ENCODE results near the gene RAET1L. TPM values are rescaled to one million over a fixed set of nuclear protein-coding genes. Genes with fewer than 3 reads are reported as not detected.

RAET1L gene
- total and polyA plus RNA-seq, 2 of the 4 experiments (the other 2 are of a cell fraction) = not detected

DNA sequence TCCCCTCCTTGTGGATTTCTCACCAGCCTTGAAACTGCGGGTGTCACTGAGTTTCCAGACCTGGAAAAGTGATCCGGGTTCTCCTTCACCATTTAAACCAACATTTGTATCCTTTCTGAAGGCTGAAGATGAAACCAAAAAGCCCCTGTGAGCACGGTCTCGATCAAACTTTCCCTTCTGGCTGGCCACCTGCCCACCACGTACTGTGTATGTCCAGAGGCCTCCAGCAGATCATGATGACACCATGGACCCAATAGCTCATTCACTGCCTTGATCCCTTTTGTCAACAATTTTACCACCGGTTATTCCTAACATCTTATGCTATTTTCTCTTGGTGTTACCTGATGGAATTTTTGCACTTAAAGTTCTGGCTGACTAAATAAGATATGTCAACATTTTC lies 46.0 kb downstream of the RAET1L start:
- Histone ChIP-seq H4K91ac (ENCODE audit: insufficient read depth, low read depth, low read length) (no peak overlapping the region), H3K18ac (ENCODE audit: low read depth, low read length) (no peak overlapping the region), H2BK5ac (ENCODE audit: low read depth, low read length, poor library complexity, severe bottlenecking) (no peak overlapping the region), H2BK20ac (ENCODE audit: low read depth, low read length) (no peak overlapping the region), H3K79me1 (ENCODE audit: low read depth in 1 of 2, low read length in 2 of 2) (no peaks in the 10 kb centered on the region), H3K56ac (ENCODE audit: extremely low read depth, insufficient read depth, low read length) (no peak overlapping the region), H3K27ac (ENCODE audit: insufficient read depth, low read length) (no peak overlapping the region), H3K4ac (ENCODE audit: low read depth, low read length) (no peak overlapping the region), H3K4me2 (ENCODE audit: low read depth, low read length) (no peak overlapping the region), H3K23ac (ENCODE audit: low read depth, low read length) (no peak overlapping the region), H3K4me1 (ENCODE audit: control insufficient read depth, insufficient read depth, low read length) (no peaks in the 10 kb centered on the region), H2BK120ac (ENCODE audit: low read depth, low read length) (no peak overlapping the region), H3K27me3 (ENCODE audit: control insufficient read depth, insufficient read depth, low read length) (peaks cover 51% of the 10 kb centered on the region), H3K9ac (ENCODE audit: low read depth, low read length) (no peak overlapping the region), H3K9me3 (ENCODE audit: control insufficient read depth, insufficient read depth, low read length) (0 out of 2 replicates have a peak, but pooled peaks cover 2% of the 10 kb centered on the region), H2AK5ac (ENCODE audit: low read depth, low read length) (no peak overlapping the region), H4K5ac (ENCODE audit: low read depth, low read length) (no peak overlapping the region), H2BK15ac (ENCODE audit: low read depth, low read length) (no peak overlapping the region), H3K9me1 (ENCODE audit: insufficient read depth, low read length) (no peaks in the 10 kb centered on the region), H2AK9ac (replicated peaks; ENCODE audit: low read depth, low read length, poor library complexity) (no peak overlapping the region), H4K20me1 (ENCODE audit: insufficient read depth, low read length) (no peaks in the 10 kb centered on the region), H4K8ac (ENCODE audit: low read depth in 2 of 2, low read length in 2 of 2) (no peak overlapping the region), H3K4me3 (ENCODE audit: insufficient read depth, low read depth, low read length) (no peak overlapping the region), H2AFZ (replicated peaks; ENCODE audit: low read length, poor library complexity) (no peak overlapping the region), H3K36me3 (ENCODE audit: control insufficient read depth, insufficient read depth, low read length) (no peaks in the 10 kb centered on the region), H3K14ac (replicated peaks; ENCODE audit: low read depth, low read length) (no peak overlapping the region)
- in situ Hi-C loops (cut with MboI; ENCODE audit: low sequenced_read_pairs) = no loop called here
- intact Hi-C loops (cut with micrococcal nuclease) = no loop called here
- dilution Hi-C loops (cut with HindIII; ENCODE audit: low sequenced_read_pairs, unreplicated experiment) = no loop called here
- DNase-seq = no peak
- no TSS peak for BruUV-seq (replicated peaks)
- CTCF ChIA-PET = no interaction called here
- 61% methylated on average over 2 of the region's 6 CpGs; no CpG with 5 or more reads in 1 of the 2 experiments for WGBS, 2 experiments (ENCODE audit: extremely low coverage in 2 of 2, insufficient read length in 1 of 2)
- TF ChIP-seq CEBPB (IDR thresholded peaks at IDR 0.05; ENCODE audit: low read depth, low read length) = no peak
- TF ChIP-seq MXI1 (IDR thresholded peaks at IDR 0.05; ENCODE audit: borderline replicate concordance, low read depth, low read length) = no peak
- TF ChIP-seq RFX5 (IDR thresholded peaks at IDR 0.05; ENCODE audit: low read depth, low read length) = no peak
- no peak for TF ChIP-seq NFE2L2 (IDR thresholded peaks at IDR 0.05; ENCODE audit: low read depth, low read length)
- no peak for TF ChIP-seq MAFK (IDR thresholded peaks at IDR 0.05; ENCODE audit: low read depth, low read length)
- no peak for TF ChIP-seq FOS (IDR thresholded peaks at IDR 0.05; ENCODE audit: low read depth, low read length)
- TF ChIP-seq SMC3 (IDR thresholded peaks at IDR 0.05; ENCODE audit: low read depth, low read length) = no peak
- TF ChIP-seq BHLHE40 (IDR thresholded peaks at IDR 0.05; ENCODE audit: low read depth, low read length) = no peak
- no peak for TF ChIP-seq MAZ (IDR thresholded peaks at IDR 0.05; ENCODE audit: borderline replicate concordance, low read depth, low read length)
- TF ChIP-seq POLR2A (IDR thresholded peaks at IDR 0.05; ENCODE audit: low read depth, low read length) = no peak
- no peak for TF ChIP-seq USF2 (IDR thresholded peaks at IDR 0.05; ENCODE audit: low read depth, low read length)
- TF ChIP-seq RCOR1 (IDR thresholded peaks at IDR 0.05; ENCODE audit: insufficient replicate concordance, low read length) = no peak
- no peak for ATAC-seq (ENCODE audit: low read depth)
- POLR2A ChIA-PET (ENCODE audit: unreplicated experiment) = no interaction called here

All from IMR-90 (cell line).